Measurements from ENCODE around the gene ANKRD13B.
A peak's percentile ranks its signal among the peaks of the same experiment; 100 is the strongest.

Gene ANKRD13B

DNA sequence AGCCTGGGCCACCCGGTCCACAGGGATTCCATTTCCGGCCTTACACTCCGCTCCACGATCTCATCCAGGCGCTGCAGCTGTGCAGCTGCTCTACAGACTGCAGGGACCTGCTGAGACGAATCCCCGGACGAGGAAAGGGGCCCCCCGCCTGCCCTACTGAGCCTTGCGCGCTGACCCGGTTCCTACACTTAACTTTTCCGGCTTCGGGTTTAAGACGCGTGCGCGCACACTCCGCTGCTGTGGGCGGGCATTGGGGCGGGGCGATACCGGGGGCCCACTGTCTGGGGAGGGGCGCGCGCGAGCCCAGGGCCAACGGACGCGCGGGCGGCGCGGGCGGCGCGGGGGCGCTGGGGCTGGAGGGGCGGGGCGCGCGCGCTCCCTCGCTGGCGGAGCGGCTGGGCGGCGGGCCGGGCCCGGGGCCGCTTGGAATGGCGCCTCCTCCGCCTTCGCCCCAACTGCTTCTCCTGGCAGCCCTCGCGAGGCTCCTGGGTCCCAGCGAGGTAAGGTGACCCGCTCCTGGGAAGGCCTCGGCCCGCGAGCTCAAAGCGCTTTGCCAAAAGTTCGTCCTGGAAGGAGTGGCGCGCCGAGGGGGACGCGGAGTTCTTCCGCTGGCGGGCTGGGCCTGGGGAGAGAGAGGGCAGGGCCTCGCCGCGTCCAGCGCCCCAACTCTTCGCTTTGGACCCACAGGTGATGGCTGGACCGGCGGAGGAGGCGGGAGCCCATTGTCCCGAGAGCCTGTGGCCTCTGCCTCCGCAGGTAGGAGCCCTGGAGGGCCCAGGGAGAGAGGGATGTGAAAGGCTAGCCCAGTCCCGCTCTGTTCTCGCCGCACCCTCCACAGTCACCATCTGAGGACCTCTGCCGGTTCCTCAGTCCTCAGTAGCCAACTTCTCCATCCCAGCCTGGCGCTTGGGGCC is 24.3 kb upstream of the ANKRD13B start, which contains the start of gene TP53I13:
Gene TP53I13, plus strand, starts transcription at position 371 of the 914 bp plus-strand sequence. Its CDS starts 58 bp downstream, at position 429.
- peak in 1 of 2 donors; percentile 85 for DNase-seq (ENCODE audit: low read depth in 2 of 2)

DNA sequence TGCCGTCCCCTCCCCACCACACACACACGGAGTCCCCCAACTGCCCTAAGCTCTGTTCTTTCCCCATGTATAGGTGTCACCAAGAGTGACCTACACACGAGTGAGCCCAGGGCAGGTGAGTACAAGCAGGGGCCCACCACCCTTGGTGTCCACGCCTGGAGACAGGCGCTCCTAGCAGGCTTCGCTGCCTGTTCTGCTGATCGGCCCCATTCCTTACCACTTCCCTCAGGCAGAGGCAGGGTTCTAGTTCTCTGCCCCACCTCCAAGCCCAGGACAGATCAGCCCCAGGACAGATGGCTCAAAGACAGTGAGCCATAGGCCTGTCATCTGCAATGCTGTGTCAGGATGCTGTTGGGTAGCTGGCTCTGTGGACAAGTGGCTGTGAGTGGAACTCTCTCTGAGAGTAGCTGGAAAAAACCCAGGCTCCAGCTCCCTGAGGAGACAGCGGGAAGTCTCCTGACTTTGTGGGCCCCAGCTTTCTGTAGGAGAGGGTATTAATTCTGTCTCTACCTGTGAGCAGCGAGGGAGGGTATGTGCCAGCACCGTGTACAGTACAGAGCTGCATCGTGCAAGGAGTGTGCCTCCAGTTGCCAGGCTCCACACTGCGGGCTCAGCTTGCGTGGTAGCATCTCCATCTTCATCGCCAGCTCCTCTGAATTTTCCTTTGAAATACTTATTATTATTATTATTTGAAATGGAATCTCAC is 23.5 kb upstream of the ANKRD13B start:
- no peak for DNase-seq (ENCODE audit: low read depth in 2 of 2)

- DNase-seq (ENCODE audit: low read depth in 2 of 2) = no peak
Measured at GRCh38 chr17:29570521-29570920, 22.4 kb upstream of the ANKRD13B start.

DNA sequence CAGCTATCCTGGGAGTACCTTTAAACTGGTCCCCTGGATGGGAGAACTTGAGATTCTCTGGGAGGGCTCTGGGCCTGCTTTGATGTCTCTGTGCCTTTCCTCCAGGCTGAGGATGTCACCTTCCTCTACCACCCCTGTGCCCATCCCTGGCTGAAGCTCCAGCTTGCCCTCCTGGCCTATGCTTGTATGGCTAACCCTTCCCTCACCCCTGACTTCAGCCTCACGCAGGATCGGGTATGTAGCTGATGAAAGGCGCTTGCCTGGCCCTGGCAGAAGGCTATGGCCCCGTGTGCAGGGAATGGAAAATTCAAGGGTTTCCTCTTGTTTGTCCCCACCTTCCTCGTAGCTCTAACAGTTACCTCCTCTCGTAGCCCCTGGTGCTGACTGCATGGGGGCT is 21.4 kb upstream of the ANKRD13B start:
- DNase-seq (ENCODE audit: low read depth in 2 of 2) = no peak

GRCh38 chr17:29571883-29572681 is 20.9 kb upstream of the ANKRD13B start:
- no peak for DNase-seq (ENCODE audit: low read depth in 2 of 2)

DNA sequence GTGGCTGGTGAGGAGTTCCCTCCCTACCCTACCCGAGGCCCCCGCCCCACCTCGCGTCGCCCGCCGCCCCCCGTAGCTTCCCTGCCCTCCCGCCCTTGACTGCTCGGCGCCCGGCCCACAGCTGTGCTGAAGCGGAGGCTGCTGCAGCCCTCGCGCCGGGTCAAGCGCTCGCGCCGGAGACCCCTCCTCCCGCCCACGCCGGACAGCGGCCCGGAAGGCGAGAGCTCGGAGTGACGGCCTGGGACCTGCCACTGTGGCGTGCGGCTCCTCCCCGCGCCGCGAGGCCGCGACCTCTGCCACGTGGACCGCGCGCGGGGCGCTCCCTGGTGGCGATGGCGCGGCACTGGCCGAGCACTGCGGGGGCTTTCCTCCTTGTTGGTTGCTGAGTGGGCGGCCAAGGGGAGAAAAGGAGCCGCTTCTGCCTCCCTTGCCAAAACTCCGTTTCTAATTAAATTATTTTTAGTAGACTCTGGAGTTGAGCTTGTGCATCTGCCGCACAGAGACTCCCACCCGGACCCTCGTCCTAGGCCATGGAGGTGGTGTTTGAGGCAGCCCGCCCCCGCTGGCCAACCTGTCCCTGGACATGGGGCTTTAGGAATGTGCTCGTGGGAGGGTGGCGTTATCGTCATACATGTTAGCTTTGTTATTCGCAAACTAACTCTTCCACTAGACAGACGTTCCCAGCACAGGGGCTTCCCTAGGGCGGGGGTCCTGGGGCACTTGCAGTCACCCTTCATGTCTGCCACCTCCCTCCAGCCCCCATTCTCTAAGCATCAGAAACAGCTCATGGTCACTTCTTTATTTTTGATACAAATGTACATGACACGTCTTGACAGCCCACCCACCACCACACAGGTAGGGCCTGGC is 20.0 kb upstream of the ANKRD13B start:
- DNase-seq (ENCODE audit: low read depth in 2 of 2) = peak in 1 of 2 donors; percentile 54

- no peak for DNase-seq (ENCODE audit: low read depth in 2 of 2)
Measured at GRCh38 chr17:29573558-29573869, 19.4 kb upstream of the ANKRD13B start.

GRCh38 chr17:29573871-29574731 is 18.8 kb upstream of the ANKRD13B start:
- no peak for DNase-seq (ENCODE audit: low read depth in 2 of 2)

DNA sequence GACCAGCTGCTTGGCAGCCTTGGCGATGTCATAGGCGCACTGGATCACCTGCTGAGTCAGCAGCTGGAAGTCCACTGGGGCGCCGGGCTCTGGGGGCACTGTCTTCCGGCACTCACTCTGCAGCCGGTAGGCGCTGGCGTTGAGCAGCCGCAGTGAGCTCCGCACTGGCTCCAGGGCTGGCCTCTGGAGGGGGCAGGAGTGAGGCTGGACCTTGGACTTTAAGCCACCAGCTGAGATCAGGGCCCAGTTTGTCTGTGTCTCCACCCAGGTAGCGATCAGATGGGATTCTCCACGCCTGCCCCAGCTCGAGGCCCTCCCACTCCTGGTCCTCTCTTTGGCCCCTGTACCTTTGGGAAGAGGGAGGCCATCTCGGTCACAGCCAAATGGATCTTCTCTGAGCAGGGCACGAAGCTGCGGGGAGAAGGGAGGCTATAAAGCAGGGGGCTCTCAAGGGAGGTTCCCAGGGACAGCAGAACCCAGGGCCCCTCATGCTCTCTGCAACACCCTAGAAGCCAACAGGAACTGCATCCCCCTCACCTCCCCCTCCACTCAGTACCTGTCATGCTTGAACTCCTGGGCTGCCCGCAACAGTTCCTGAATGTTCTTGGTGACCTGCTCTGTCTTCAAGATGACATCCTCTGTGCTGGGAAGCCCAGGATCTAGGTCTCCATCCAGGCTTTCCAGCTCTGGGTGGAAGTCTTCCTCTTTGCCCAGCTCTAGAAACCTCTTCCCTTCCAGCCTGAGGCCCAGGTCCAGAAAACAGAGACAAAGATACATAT is 18.0 kb upstream of the ANKRD13B start:
- DNase-seq (ENCODE audit: low read depth in 2 of 2) = no peak

DNA sequence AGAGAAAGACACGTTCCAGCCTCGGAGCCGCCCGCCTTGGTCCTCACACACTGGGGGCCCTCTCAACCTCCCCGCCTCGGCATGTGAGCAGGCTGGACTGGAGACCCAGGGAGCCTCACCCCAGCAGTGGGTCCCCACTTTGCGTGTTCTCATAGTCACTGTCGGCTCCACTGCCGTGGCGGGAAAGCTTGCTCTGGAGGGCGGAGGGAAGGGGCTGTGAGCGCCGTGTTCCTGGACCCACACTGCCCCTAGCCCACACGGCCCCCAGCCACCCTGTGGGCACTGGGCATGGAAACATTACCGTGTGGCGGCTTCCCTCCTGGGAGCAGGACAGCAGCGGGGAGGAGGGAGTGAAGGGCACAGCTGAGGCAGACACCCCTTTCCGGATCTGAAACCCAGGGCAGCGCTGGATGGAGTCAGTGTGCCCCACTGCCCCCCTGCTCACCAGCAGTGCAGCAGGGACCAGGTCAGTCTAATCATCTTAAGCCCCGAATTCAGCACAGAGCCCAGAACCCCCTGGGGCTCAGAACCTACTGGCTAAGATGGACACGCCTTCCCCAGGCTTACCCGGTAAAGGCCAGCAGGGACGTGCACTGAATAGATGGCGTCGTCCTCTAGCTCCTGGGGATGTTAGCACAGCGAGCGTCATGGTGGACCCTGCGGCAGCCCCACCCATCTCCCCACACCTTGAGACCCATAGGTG is 17.3 kb upstream of the ANKRD13B start:
- DNase-seq (ENCODE audit: low read depth in 2 of 2) = no peak

DNA sequence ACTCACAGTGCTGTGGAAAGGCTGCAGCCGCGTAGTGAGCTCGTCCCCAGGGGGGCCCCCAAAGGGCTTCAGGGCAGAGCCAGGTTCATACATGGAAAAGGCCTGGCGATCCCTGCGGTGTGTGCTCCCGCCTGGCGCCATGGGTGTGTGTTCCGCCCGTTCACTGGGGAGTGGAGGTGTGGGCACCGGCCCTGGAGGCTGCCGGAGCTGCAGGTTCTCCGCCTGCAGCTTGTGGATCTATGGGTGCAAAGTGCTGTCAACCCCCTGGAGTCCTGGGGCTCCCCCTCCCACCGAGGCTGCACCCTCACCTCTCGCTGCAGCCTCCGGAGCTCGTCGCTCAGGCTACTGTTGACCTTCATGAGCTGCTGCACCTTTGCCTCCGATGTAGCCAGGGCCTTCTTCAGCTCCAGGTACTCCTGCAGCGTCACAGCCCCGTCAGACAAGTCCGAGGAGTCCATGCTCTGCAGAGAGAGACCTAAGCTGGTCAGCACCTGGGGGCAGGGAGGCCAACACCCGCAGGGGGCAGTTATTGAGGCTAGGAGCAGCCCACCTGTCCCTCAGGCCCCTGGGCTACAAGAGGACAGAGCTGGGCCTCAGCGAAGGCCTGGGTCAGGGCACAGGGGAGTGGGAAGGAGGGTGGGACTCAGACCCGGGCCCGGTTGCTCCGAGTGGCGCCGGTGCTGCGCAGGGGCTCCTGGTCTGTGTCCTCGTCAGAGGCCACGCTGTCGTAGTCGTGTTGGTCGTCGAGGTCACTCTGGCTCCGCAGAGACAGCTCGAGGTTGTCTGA is 16.5 kb upstream of the ANKRD13B start:
- DNase-seq (ENCODE audit: low read depth in 2 of 2) = no peak

DNA sequence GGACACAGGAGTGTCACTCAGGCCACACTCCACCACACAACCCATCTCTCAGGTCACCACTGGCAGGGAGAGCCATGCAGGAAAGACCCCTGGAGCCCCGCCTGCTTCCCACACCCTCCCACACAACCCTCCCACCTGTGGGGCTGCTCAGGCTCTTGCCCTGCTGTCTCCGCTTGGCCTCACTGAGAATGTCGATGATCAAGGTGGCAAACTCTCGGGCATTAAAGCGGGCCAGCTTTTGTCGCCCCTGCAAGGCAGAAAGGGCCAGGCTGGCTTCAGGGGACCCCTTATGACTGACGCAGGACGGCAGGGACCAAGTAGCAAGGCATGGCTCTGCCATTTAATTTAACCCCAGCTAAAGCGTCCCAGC is 15.9 kb upstream of the ANKRD13B start:
- DNase-seq (ENCODE audit: low read depth in 2 of 2) = no peak

DNA sequence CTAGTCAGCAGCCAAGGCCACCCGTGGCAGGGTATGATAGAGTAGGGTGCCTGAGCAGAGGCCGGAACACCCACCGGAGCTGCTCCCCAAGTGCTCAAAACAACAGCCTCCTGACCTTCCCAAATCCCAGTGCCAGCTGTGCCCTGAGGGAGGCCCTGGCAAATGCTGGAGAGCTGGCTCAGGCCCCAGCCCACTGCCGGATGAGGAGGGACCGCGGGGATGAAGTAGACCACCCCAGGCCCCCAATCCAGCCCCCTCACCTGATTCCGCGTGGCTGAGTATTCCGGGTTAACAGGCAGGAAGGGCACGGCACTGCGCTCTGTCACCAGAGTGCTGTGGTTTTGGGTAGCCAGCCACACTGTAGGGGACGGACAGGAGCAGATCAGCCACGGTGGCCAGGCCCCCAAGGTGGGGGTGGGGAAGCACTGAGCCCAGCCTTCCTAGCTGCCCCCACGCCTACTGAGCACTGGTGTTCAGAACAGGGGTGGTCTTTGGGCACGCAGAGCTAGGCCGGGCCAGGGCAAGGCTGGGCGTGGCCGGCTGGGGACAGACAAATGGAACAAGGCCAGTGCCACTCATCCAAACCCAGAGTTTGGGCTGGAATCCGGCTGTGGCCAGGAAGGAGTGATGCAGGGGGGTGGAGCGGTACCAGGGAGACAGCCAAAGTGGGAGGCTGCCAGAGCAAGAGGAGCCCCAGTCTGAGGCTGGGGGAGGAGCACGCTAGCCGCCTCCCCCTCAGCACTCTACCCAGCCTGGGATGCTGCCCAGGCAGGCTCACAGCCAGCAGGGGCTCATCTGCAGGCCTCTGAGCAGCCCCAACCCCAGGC is 15.3 kb upstream of the ANKRD13B start:
- no peak for DNase-seq (ENCODE audit: low read depth in 2 of 2)

DNA sequence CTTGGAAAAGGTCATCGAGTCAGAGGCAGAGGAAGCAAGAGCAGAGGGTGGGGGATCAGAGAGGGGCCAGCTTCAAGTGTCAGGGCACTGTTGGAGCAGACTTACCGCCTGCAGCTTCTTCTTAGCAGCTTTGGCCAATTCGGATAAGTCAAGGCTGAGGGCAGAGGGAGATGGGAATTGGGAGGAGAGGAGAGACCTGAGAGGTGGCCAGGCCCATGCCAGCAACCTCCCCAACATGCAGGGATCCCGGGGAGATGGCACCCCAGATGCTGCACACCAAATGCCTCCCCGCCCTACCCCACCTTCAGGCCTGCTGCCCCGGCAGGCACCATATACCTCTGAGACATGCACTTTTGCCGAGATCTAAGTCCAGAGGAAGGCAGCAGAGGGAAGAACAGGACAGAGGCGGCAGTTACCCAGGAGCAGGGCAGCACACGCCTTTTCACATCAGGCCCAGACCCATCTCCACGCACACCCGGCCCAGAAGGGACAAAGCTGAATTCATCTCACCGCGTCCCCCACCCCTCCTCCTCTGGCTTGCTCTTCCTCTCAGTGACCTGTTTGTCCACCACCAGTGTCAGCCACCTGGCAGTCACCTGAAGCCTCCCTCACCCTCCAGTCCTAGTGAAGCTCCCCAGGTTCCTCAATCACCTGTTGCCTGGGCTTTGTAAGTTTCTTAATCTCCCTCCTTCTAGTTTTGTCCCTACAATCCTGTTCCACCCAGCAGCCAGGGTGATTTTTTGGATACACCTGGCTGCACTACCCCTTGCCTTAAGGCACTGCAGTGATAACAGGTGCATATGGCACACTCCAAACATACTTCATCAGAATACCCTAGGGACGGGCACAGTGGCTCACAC is 14.1 kb upstream of the ANKRD13B start:
- DNase-seq (ENCODE audit: low read depth in 2 of 2) = no peak

DNA sequence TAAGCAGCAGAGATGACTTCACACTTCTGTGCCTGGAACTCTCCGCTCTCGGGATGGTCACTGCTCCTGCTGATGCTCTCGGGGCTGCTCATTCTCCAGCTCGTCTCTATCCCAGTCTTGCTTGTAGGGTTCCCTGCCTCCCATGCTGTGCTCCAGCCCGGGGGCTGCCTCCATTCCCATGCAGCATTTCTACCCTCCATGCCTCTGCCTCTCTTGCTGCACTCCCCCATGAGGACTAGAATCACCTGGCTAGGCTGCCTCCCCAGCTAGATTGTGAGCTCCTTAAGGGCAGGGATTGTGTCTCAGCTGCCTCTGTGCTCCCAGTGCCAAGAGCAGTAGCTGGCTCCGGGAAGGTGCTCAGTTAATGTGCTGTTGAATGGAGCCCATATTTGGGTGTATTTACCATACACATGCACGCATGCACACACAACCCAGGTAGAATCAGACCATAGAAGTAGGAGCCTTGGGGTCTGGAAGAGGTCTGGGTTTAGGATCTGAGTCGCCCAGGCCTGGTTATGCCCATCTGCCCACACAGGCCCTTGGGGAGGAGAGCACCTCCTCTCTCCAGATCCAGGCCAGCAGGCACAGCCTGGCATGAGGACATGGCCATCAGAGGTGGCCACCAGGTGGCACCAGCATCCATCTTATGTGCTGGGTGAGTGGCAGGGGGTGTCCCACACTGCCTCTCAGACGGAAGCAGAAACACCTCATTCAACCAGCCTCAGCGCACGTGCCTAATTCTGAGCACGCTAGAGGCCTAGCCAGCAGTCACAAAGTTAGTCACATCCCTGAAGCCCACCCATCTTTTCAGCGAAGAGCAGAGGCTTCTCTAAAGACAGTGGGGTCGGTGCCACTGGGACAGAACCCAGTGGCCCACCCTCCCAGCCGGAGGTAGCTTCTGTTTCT is 12.8 kb upstream of the ANKRD13B start:
- DNase-seq (ENCODE audit: low read depth in 2 of 2) = peak; percentile 85 to 89
